Keratinocyte (primary cell): ENCODE results near the gene RARS2.

Experiments
- EZH2 ChIP-seq: IDR thresholded peaks from one replicate; pipeline ENCODE4 v1.6.1; 2012; ENCODE audit warnings: inconsistent platforms, mild to moderate bottlenecking, low read length, moderate library complexity
- TF ChIP-seq, protein P1 (sequence below), 3 experiments: IDR thresholded peaks in 1 of 3; conservative IDR thresholded peaks in 1 of 3; optimal IDR thresholded peaks in 1 of 3; 2 replicates in 2 of 3; 3 replicates in 1 of 3; pipeline versions ENCODE3 to v1.5.1; 2011; ENCODE audit warnings: low read length in 3 of 3, mild to moderate bottlenecking in 3 of 3, moderate library complexity in 2 of 3, control low read depth in 1 of 3, inconsistent platforms in 1 of 3; ENCODE audit not compliant: insufficient read depth in 2 of 3; ENCODE audit errors: extremely low read depth in 1 of 3

GRCh38 chr6:87487555-87487954, 102.2 kb downstream of the RARS2 start:
- TF ChIP-seq, protein P1, sequence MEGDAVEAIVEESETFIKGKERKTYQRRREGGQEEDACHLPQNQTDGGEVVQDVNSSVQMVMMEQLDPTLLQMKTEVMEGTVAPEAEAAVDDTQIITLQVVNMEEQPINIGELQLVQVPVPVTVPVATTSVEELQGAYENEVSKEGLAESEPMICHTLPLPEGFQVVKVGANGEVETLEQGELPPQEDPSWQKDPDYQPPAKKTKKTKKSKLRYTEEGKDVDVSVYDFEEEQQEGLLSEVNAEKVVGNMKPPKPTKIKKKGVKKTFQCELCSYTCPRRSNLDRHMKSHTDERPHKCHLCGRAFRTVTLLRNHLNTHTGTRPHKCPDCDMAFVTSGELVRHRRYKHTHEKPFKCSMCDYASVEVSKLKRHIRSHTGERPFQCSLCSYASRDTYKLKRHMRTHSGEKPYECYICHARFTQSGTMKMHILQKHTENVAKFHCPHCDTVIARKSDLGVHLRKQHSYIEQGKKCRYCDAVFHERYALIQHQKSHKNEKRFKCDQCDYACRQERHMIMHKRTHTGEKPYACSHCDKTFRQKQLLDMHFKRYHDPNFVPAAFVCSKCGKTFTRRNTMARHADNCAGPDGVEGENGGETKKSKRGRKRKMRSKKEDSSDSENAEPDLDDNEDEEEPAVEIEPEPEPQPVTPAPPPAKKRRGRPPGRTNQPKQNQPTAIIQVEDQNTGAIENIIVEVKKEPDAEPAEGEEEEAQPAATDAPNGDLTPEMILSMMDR (optimal IDR thresholded peaks at IDR 0.05 in 1 of 3, IDR thresholded peaks at IDR 0.05 in 1 of 3, conservative IDR thresholded peaks at IDR 0.05 in 1 of 3; ENCODE audit: extremely low read depth in 1 of 3, insufficient read depth in 2 of 3, low read length in 3 of 3): no peak
- no peak for TF ChIP-seq EZH2
